ENCODE measurements around the gene HLA-DPA1. TPM values are rescaled to one million over a fixed set of nuclear protein-coding genes. Genes with fewer than 3 reads are reported as not detected.
A peak's percentile ranks its signal among the peaks of the same experiment; 100 is the strongest.

Gene HLA-DPA1
- total and polyA plus RNA-seq, 2 donors (not counting 1 experiment from before 2014, with no cell fraction given), result 702 to 2,256 TPM

DNA sequence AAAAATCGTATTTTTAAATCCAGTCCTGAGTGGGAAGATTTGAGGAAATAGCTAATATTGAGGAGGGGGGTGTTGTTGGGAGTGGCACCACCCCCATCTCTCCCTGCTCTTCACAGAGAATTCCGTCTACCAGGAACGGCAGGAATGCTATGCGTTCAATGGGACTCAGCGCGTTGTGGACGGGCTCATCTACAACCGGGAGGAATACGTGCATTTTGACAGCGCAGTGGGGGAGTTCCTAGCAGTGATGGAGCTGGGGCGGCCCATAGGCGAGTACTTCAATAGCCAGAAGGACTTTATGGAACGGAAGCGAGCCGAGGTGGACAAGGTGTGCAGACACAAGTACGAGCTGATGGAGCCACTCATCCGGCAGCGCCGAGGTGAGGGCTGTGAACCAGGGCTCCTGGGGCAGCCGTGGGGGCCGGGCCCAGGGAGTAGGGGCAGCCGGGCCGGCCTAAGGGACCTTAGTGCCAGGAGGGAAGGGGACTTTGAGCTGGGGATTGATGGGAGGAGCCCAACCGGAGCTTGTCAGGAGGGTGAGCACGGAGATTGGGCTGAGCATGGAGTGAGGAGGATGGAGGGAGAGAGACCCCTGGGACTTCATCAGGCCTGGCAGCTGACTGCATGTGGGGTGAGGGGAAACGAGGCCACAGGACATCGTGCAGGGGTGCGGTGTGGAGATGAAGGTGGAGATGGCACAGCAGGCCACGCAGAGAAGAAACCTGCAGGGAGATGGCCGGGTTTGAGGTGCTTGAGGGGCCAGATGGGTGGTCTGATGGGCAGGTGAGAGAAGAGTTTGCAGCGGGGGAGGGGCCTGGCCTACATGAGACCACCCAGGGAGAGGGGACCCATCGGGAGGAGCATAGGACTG lies 43.6 kb upstream of the HLA-DPA1 start:
- intact Hi-C loops (cut with micrococcal nuclease), result no loop called here
- Mint-ChIP-seq H3K27me3 (peaks cover 3% of the 10 kb centered on the region), H3K9me3 (ENCODE audit: insufficient read depth) (no peaks in the 10 kb centered on the region), H3K4me3 (peak overlapping the region; percentile 81), H3K4me1 (peaks cover 62% of the 10 kb centered on the region), H3K27ac (peak overlapping the region; percentile 81)
- H3K36me3 ChIP-seq (replicated peaks in 1 of 2; ENCODE audit: control extremely low read depth in 1 of 2, control insufficient read depth in 1 of 2, extremely low read depth in 1 of 2, insufficient read depth in 2 of 2, low read length in 1 of 2), result no peaks in the 10 kb centered on the region
- H3K27me3 ChIP-seq (replicated peaks in 1 of 4; ENCODE audit: control extremely low read depth in 1 of 4, control insufficient read depth in 3 of 4, insufficient read depth in 4 of 4, low read length in 3 of 4), result no peaks in the 10 kb centered on the region
- no peak for TF ChIP-seq EZH2 (IDR thresholded peaks at IDR 0.05; ENCODE audit: borderline replicate concordance, insufficient read depth, low read depth, low read length, poor library complexity, severe bottlenecking)
- TF ChIP-seq, protein P1, sequence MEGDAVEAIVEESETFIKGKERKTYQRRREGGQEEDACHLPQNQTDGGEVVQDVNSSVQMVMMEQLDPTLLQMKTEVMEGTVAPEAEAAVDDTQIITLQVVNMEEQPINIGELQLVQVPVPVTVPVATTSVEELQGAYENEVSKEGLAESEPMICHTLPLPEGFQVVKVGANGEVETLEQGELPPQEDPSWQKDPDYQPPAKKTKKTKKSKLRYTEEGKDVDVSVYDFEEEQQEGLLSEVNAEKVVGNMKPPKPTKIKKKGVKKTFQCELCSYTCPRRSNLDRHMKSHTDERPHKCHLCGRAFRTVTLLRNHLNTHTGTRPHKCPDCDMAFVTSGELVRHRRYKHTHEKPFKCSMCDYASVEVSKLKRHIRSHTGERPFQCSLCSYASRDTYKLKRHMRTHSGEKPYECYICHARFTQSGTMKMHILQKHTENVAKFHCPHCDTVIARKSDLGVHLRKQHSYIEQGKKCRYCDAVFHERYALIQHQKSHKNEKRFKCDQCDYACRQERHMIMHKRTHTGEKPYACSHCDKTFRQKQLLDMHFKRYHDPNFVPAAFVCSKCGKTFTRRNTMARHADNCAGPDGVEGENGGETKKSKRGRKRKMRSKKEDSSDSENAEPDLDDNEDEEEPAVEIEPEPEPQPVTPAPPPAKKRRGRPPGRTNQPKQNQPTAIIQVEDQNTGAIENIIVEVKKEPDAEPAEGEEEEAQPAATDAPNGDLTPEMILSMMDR (IDR thresholded peaks at IDR 0.05), result no peak
- DNase-seq (peak; percentile 37), ATAC-seq (ENCODE audit: low read depth) (no peak)
- no peaks in the 10 kb centered on the region for H4K20me1 ChIP-seq (ENCODE audit: control insufficient read depth, insufficient read depth, low read length, poor library complexity, severe bottlenecking)
- H3K79me2 ChIP-seq (ENCODE audit: control insufficient read depth, insufficient read depth, low read length), result peaks cover 9% of the 10 kb centered on the region
- H3K4me3 ChIP-seq (ENCODE audit: control extremely low read depth in 1 of 5, extremely low read depth in 1 of 5, insufficient read depth in 1 of 5, low read depth in 2 of 5, low read length in 4 of 5), result peak overlapping the region in 4 of 5 experiments; percentile 20 to 32 (median 25)
- CTCF ChIA-PET, result interaction anchor here (0.7 to 6.2 kb wide), 16 partner anchors 10 to 132 kb away, joined by 3 to 52 read pairs (median 4); partner anchors contain the start of gene HLA-DPB1
- H3K4me2 ChIP-seq (replicated peaks; ENCODE audit: low read depth, low read length, poor library complexity, severe bottlenecking), result peak overlapping the region; percentile 59
- POLR2A ChIA-PET, result interaction anchor here (1.0 to 2.0 kb wide), 2 partner anchors 21 to 107 kb away, joined by 3 to 4 read pairs; no protein-coding TSS in a partner anchor
- H3K9ac ChIP-seq (ENCODE audit: low read length), result peak overlapping the region; percentile 8
- WGBS (ENCODE audit: insufficient coverage), result 19% methylated on average over 31 of the region's 32 CpGs
- no peak overlapping the region for H3K27ac ChIP-seq (ENCODE audit: low read length in 2 of 2)
- H3K4me1 ChIP-seq (ENCODE audit: control insufficient read depth in 2 of 2, insufficient read depth in 2 of 2, low read length in 2 of 2), result peaks cover 58 to 63% of the 10 kb centered on the region in 2 donors
- no peaks in the 10 kb centered on the region for H3K9me3 ChIP-seq (ENCODE audit: control extremely low read depth in 1 of 3, control insufficient read depth in 2 of 3, insufficient read depth in 1 of 3, low read length in 2 of 3)
- peak overlapping the region; percentile 31 for H2AFZ ChIP-seq (ENCODE audit: insufficient read depth, low read depth, low read length, poor library complexity, severe bottlenecking)

DNA sequence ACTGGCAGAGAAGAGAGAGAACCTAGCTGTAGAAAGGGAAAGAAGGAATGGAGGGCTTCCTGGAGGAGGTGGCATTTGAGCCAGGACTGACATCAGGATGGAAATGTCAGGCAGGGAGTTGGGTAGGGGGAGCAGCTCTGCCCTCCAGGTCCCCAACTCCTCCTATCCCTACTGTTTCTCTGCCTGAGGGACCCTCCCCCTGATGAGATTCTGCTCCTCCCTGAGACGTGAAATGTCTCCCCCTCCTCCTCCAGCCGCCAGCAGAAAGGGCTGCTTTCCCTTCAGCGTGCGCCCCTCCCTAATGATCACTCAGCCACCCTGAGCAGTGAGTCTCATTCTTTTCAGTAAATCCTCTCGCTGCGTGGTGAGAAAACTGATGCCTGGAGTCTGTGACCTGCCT lies 43.0 kb upstream of the HLA-DPA1 start:
- Mint-ChIP-seq H3K4me1 (peaks cover 68% of the 10 kb centered on the region), H3K4me3 (peak overlapping the region; percentile 81), H3K27me3 (peaks cover 3% of the 10 kb centered on the region), H3K9me3 (ENCODE audit: insufficient read depth) (no peaks in the 10 kb centered on the region), H3K27ac (peak overlapping the region; percentile 81)
- CTCF ChIA-PET, result interaction anchor here (0.9 to 6.2 kb wide), 12 partner anchors 9 to 132 kb away, joined by 3 to 52 read pairs (median 4); partner anchors contain the start of gene HLA-DPB1
- Histone ChIP-seq H3K4me1 (ENCODE audit: control insufficient read depth in 2 of 2, insufficient read depth in 2 of 2, low read length in 2 of 2) (peaks cover 64 to 68% of the 10 kb centered on the region in 2 donors), H3K4me3 (ENCODE audit: control extremely low read depth in 1 of 5, extremely low read depth in 1 of 5, insufficient read depth in 1 of 5, low read depth in 2 of 5, low read length in 4 of 5) (peak overlapping the region in 2 of 5 experiments; percentile 20 to 25), H3K27ac (ENCODE audit: low read length in 2 of 2) (no peak overlapping the region), H3K36me3 (replicated peaks in 1 of 2; ENCODE audit: control extremely low read depth in 1 of 2, control insufficient read depth in 1 of 2, extremely low read depth in 1 of 2, insufficient read depth in 2 of 2, low read length in 1 of 2) (no peaks in the 10 kb centered on the region), H3K9ac (ENCODE audit: low read length) (no peak overlapping the region), H3K9me3 (ENCODE audit: control extremely low read depth in 1 of 3, control insufficient read depth in 2 of 3, insufficient read depth in 1 of 3, low read length in 2 of 3) (no peaks in the 10 kb centered on the region), H4K20me1 (ENCODE audit: control insufficient read depth, insufficient read depth, low read length, poor library complexity, severe bottlenecking) (no peaks in the 10 kb centered on the region), H3K4me2 (replicated peaks; ENCODE audit: low read depth, low read length, poor library complexity, severe bottlenecking) (peak overlapping the region; percentile 59), H3K27me3 (replicated peaks in 1 of 4; ENCODE audit: control extremely low read depth in 1 of 4, control insufficient read depth in 3 of 4, insufficient read depth in 4 of 4, low read length in 3 of 4) (no peaks in the 10 kb centered on the region), H2AFZ (ENCODE audit: insufficient read depth, low read depth, low read length, poor library complexity, severe bottlenecking) (peak overlapping the region; percentile 31), H3K79me2 (ENCODE audit: control insufficient read depth, insufficient read depth, low read length) (peaks cover 9% of the 10 kb centered on the region)
- TF ChIP-seq, protein P1 (IDR thresholded peaks at IDR 0.05), result no peak
- no peak for TF ChIP-seq EZH2 (IDR thresholded peaks at IDR 0.05; ENCODE audit: borderline replicate concordance, insufficient read depth, low read depth, low read length, poor library complexity, severe bottlenecking)
- WGBS (ENCODE audit: insufficient coverage), result 23% methylated on average over 6 of the region's 6 CpGs
- DNase-seq (no peak), ATAC-seq (ENCODE audit: low read depth) (no peak)
- POLR2A ChIA-PET, result interaction anchor here (2.0 kb wide), 1 partner anchor 106 kb away, joined by 4 read pairs; no protein-coding TSS in a partner anchor
- intact Hi-C loops (cut with micrococcal nuclease), result no loop called here
